Type B pancreatic cell (in vitro differentiated cells): ENCODE measurements around the gene FAM229A. TPM values are rescaled to one million over a fixed set of nuclear protein-coding genes. Genes with fewer than 3 reads are reported as not detected.
A peak's percentile ranks its signal among the peaks of the same experiment; 100 is the strongest.

ENCODE experiments used
- DNase-seq: peaks from one replicate; pipeline ENCODE4 v3.0.0; 2021; ENCODE audit warnings: mixed read lengths; ENCODE audit not compliant: unreplicated experiment; ENCODE audit errors: extremely low spot score
- H3K27ac Mint-ChIP-seq: 2 replicates; pipeline ENCODE4 v1.8.0; 2021; ENCODE audit warnings: mild to moderate bottlenecking, mixed read lengths
- H3K27me3 Mint-ChIP-seq: 2 replicates; pipeline ENCODE4 v1.8.0; 2021; ENCODE audit warnings: mixed read lengths
- H3K36me3 Mint-ChIP-seq: 2 replicates; pipeline ENCODE4 v1.8.0; 2021; ENCODE audit warnings: mixed read lengths
- H3K4me1 Mint-ChIP-seq: one replicate; pipeline ENCODE4 v1.8.0; 2021; ENCODE audit warnings: mixed read lengths; ENCODE audit not compliant: unreplicated experiment
- H3K4me3 Mint-ChIP-seq: 2 replicates; pipeline ENCODE4 v1.8.0; 2021; ENCODE audit warnings: mild to moderate bottlenecking, mixed read lengths
- H3K9me3 Mint-ChIP-seq: 2 replicates; pipeline ENCODE4 v1.8.0; 2021; ENCODE audit warnings: mixed read lengths
- CTCF ChIP-seq: fragments of 200-600 bp; sonication (generic); conservative IDR thresholded peaks from 2 replicates; pipeline ENCODE4 v1.5.0; 2021; ENCODE audit warnings: antibody characterized with exemption, mild to moderate bottlenecking
- total RNA-seq: library from RNA; stranded (reverse); gene quantifications from 2 replicates; pipeline ENCODE4 v1.2.1, GENCODE V29; 2021; ENCODE audit warnings: low replicate concordance

FAM229A gene
- total RNA-seq, 1 donor from 2014 or later = 8.7 TPM

DNA sequence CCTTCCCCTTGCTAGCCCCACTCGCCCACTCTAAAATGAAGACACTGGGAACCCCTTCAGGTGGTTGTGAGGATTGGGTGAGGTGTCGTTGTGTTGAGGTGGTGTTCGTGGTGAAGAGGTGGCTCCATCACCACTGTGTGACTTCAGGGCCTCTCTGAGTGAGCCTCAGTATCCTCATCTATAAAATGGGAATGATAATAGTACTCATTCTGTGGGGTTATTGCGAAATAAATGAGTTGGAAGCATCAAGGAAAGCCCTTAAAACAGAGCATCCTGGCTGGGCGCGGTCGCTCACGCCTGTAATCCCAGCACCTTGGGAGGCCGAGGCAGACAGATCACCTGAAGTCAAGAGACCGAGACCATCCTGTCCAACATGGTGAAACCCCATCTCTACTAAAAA is 19.6 kb downstream of the FAM229A start:
- Mint-ChIP-seq H3K36me3 (no peaks in the 10 kb centered on the region), H3K4me1 (peaks cover 21% of the 10 kb centered on the region), H3K9me3 (no peaks in the 10 kb centered on the region), H3K27ac (no peak overlapping the region), H3K27me3 (no peaks in the 10 kb centered on the region), H3K4me3 (no peak overlapping the region)
- no peak for TF ChIP-seq CTCF
- no peak for DNase-seq

DNA sequence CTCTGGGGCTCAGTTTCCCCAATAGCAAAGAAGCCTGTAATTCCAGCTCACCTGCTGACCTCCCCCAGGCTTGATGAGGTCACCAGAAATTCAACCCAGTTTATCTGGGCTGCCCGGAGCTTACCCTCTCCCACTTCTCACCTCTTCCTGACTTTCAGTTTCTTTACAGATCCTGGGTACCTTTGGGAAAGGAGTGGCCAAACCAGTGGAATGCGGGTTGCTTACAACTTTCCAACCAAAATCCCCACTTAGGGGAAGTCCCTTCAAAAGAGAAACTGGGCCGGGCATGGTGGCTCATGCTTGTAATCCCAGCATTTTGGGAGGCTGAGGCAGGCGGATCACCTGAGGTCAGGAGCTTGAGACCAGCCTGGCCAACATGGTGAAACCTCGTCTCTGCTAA is 20.3 kb downstream of the FAM229A start:
- no peak for TF ChIP-seq CTCF
- Mint-ChIP-seq H3K27ac (no peak overlapping the region), H3K4me1 (peaks cover 23% of the 10 kb centered on the region), H3K27me3 (no peaks in the 10 kb centered on the region), H3K36me3 (no peaks in the 10 kb centered on the region), H3K4me3 (no peak overlapping the region), H3K9me3 (no peaks in the 10 kb centered on the region)
- DNase-seq = no peak

DNA sequence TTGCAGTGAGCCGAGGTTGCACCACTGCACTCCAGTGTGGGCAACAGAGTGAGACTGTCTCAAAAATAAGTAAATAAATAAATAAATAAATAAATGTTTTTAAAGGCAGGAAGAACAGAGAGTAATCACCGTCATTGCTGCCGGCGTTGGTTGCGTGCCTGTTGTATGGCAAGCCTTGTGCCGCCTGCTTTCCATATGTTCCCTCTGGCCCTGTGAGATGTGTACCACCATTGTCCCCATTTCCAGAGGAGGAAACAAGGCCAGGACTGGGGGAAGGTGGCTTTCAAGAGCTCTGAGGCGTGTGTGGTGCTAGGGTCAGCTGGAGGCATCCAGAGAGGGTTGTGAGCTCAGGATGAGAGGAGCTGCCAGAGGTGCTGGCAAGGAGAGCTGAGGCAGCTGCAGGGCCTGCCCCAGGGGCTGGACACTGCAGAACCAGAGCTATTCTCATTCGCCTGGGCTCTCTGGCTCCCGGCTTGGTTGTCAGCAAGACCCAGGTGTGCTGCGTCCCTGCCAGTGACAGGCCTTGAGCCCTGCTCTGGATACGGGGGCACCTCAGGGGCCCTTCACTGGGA is 21.0 kb downstream of the FAM229A start:
- Mint-ChIP-seq H3K9me3 (no peaks in the 10 kb centered on the region), H3K27me3 (no peaks in the 10 kb centered on the region), H3K27ac (no peak overlapping the region), H3K4me1 (peaks cover 18% of the 10 kb centered on the region), H3K4me3 (no peak overlapping the region), H3K36me3 (no peaks in the 10 kb centered on the region)
- no peak for TF ChIP-seq CTCF
- no peak for DNase-seq

DNA sequence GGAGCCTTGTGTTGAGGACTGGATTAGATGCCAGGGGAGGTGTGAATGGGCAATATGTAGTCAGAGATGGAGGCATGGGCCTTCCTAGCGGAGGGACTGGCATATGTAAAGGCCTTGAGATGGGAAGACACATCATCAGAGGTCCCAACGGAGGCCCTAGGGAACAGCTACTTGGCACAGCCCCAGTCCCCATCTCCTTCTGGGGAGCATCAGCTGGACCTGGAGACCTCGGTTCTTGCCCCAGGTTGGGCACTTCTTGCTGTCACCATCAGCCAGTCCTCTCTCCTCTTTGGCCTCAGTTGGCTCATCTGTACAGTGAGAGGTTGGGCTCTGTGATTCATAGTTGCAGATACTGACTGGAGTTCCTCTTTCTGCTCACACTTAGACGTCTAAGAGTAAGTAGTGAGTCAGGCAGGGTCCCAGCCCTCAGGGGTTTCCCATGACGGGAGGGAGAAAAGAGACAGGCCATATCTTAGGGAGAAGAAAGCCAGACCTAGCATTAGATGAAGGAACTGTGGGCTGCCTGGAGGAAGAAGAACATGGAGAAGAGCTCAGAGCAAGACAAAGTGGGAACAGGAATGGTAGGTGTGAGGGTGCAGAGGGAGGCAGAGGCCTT is 22.8 kb downstream of the FAM229A start:
- no peak for TF ChIP-seq CTCF
- no peak overlapping the region for H3K27ac Mint-ChIP-seq

GRCh38 chr1:32338637-32339145 is 23.6 kb downstream of the FAM229A start:
- Mint-ChIP-seq H3K27ac (peak overlapping the region; percentile 52), H3K4me1 (peaks cover 19% of the 10 kb centered on the region), H3K4me3 (peak overlapping the region; percentile 63)

More for the DNA sequence above, 22.8 kb downstream of the FAM229A start:
- no peaks in the 10 kb centered on the region for H3K27me3 Mint-ChIP-seq
- H3K4me3 Mint-ChIP-seq = no peak overlapping the region
- no peaks in the 10 kb centered on the region for H3K9me3 Mint-ChIP-seq
- H3K36me3 Mint-ChIP-seq = peaks cover 3% of the 10 kb centered on the region
- no peak for DNase-seq
- H3K4me1 Mint-ChIP-seq = peaks cover 12% of the 10 kb centered on the region

More at GRCh38 chr1:32338637-32339145, 23.6 kb downstream of the FAM229A start:
- TF ChIP-seq CTCF = no peak
- no peak for DNase-seq
- Mint-ChIP-seq H3K27me3 (no peaks in the 10 kb centered on the region), H3K9me3 (no peaks in the 10 kb centered on the region), H3K36me3 (peaks cover 10% of the 10 kb centered on the region)
